IMR-90 (cell line): ENCODE measurements around the gene ADARB2. TPM values are rescaled to one million over a fixed set of nuclear protein-coding genes. Genes with fewer than 3 reads are reported as not detected.

Experiments used
- ATAC-seq: fragments of 200-7000 bp; cut with Tn5 transposase; 2 replicates; pipeline ENCODE4 v1.9.1; 2020; ENCODE audit warnings: low read depth, mild to moderate bottlenecking, moderate library complexity
- BruUV-seq: library from RNA; stranded (reverse); fragments of 400-500 nt; replicated peaks from 2 replicates; lab custom pipeline; 2021; lab: Mats Ljungman, UMichigan
- CTCF ChIA-PET: fragments of 300-600 bp; formaldehyde crosslinking; extraction: SDS; loops from one replicate; lab custom pipeline; 2021; ENCODE audit warnings: antibody characterized with exemption; lab: Yijun Ruan, JAX
- POLR2A ChIA-PET: fragments of 300-600 bp; sonication (Branson Sonifier 250); formaldehyde crosslinking; loops from one replicate; lab custom pipeline; 2022; ENCODE audit warnings: antibody characterized with exemption; ENCODE audit not compliant: unreplicated experiment; lab: Charles Lee
- DNase-seq: peaks from one replicate; pipeline ENCODE4 v3.0.0; 2013
- H2AFZ ChIP-seq: replicated peaks from 2 replicates; pipeline ENCODE3; 2013; ENCODE audit warnings: low read length, mild to moderate bottlenecking; ENCODE audit not compliant: poor library complexity
- H2AK5ac ChIP-seq: 2 replicates; pipeline ENCODE4 v1.6.1; 2013; ENCODE audit warnings: low read depth, low read length, inconsistent platforms
- H2AK9ac ChIP-seq: replicated peaks from 2 replicates; pipeline ENCODE3; 2013; ENCODE audit warnings: mild to moderate bottlenecking, low read depth, low read length, moderate library complexity; ENCODE audit not compliant: poor library complexity
- H2BK120ac ChIP-seq: 2 replicates; pipeline ENCODE4 v1.6.1; 2013; ENCODE audit warnings: low read depth, low read length, inconsistent platforms
- H2BK15ac ChIP-seq: 3 replicates; pipeline ENCODE4 v1.6.1; 2013; ENCODE audit warnings: low read depth, low read length, inconsistent platforms
- H2BK20ac ChIP-seq: 2 replicates; pipeline ENCODE4 v1.6.1; 2013; ENCODE audit warnings: low read depth, mild to moderate bottlenecking, inconsistent platforms, low read length, moderate library complexity
- H2BK5ac ChIP-seq: 2 replicates; pipeline ENCODE4 v1.6.1; 2013; ENCODE audit warnings: mild to moderate bottlenecking, low read depth, low read length, inconsistent platforms; ENCODE audit not compliant: poor library complexity, severe bottlenecking
- H3K14ac ChIP-seq: replicated peaks from 2 replicates; pipeline ENCODE4 v1.6.1; 2013; ENCODE audit warnings: low read depth, low read length, inconsistent platforms
- H3K18ac ChIP-seq: 2 replicates; pipeline ENCODE4 v1.6.1; 2013; ENCODE audit warnings: low read depth, low read length, control low read depth
- H3K23ac ChIP-seq: 2 replicates; pipeline ENCODE4 v1.6.1; 2013; ENCODE audit warnings: low read depth, low read length, inconsistent platforms
- H3K27ac ChIP-seq: 2 replicates; pipeline ENCODE4 v1.5.1; 2013; ENCODE audit warnings: mild to moderate bottlenecking, control low read depth, low read length; ENCODE audit not compliant: insufficient read depth
- H3K27me3 ChIP-seq: 2 replicates; pipeline ENCODE4 v1.6.1; 2013; ENCODE audit warnings: low read length; ENCODE audit not compliant: control insufficient read depth, insufficient read depth
- H3K36me3 ChIP-seq: 2 replicates; pipeline ENCODE4 v1.6.1; 2013; ENCODE audit warnings: low read length, mixed read lengths; ENCODE audit not compliant: control insufficient read depth, insufficient read depth
- H3K4ac ChIP-seq: 2 replicates; pipeline ENCODE4 v1.6.1; 2013; ENCODE audit warnings: low read depth, low read length, inconsistent platforms
- H3K4me1 ChIP-seq: 2 replicates; pipeline ENCODE4 v1.6.1; 2013; ENCODE audit warnings: low read length, mixed read lengths; ENCODE audit not compliant: control insufficient read depth, insufficient read depth
- H3K4me2 ChIP-seq: 2 replicates; pipeline ENCODE4 v1.6.1; 2013; ENCODE audit warnings: low read depth, mild to moderate bottlenecking, control low read depth, low read length, moderate library complexity
- H3K4me3 ChIP-seq: 2 replicates; pipeline ENCODE4 v1.5.1; 2013; ENCODE audit warnings: low read depth, mild to moderate bottlenecking, control low read depth, low read length, moderate library complexity; ENCODE audit not compliant: insufficient read depth
- H3K56ac ChIP-seq: 2 replicates; pipeline ENCODE4 v1.6.1; 2013; ENCODE audit warnings: low read length, inconsistent platforms; ENCODE audit not compliant: insufficient read depth; ENCODE audit errors: extremely low read depth
- H3K79me1 ChIP-seq, 2 experiments: 2 replicates each; pipeline ENCODE4 v1.6.1; 2013; ENCODE audit warnings: low read length in 2 of 2, inconsistent platforms in 1 of 2, low read depth in 1 of 2
- H3K9ac ChIP-seq: 2 replicates; pipeline ENCODE4 v1.6.1; 2013; ENCODE audit warnings: low read depth, low read length, control low read depth
- H3K9me1 ChIP-seq: 2 replicates; pipeline ENCODE4 v1.6.1; 2013; ENCODE audit warnings: low read length, inconsistent platforms; ENCODE audit not compliant: insufficient read depth
- H3K9me3 ChIP-seq: 2 replicates; pipeline ENCODE4 v1.6.1; 2013; ENCODE audit warnings: low read length; ENCODE audit not compliant: control insufficient read depth, insufficient read depth
- H4K20me1 ChIP-seq: 2 replicates; pipeline ENCODE4 v1.6.1; 2013; ENCODE audit warnings: low read length, inconsistent platforms; ENCODE audit not compliant: insufficient read depth
- H4K5ac ChIP-seq: 2 replicates; pipeline ENCODE4 v1.6.1; 2013; ENCODE audit warnings: mild to moderate bottlenecking, low read depth, low read length, control low read depth
- H4K8ac ChIP-seq, 2 experiments: 2 replicates each; pipeline ENCODE4 v1.6.1; 2013; ENCODE audit warnings: low read depth in 2 of 2, low read length in 2 of 2, control low read depth in 1 of 2, inconsistent platforms in 1 of 2
- H4K91ac ChIP-seq: 2 replicates; pipeline ENCODE4 v1.6.1; 2013; ENCODE audit warnings: low read depth, low read length, inconsistent platforms; ENCODE audit not compliant: insufficient read depth
- BHLHE40 ChIP-seq: fragments of 150-350 bp; IDR thresholded peaks from 2 replicates; pipeline ENCODE4 v1.6.1; 2016; ENCODE audit warnings: mild to moderate bottlenecking, low read depth, low read length
- CEBPB ChIP-seq: IDR thresholded peaks from 2 replicates; pipeline ENCODE4 v1.6.1; 2012; ENCODE audit warnings: low read depth, low read length, improper control_type of control experiment
- CHD1 ChIP-seq: IDR thresholded peaks from 2 replicates; pipeline ENCODE4 v1.6.1; 2012; ENCODE audit warnings: low read depth, low read length, improper control_type of control experiment
- CTCF ChIP-seq: conservative IDR thresholded peaks from 2 replicates; pipeline ENCODE4 v1.5.1; 2012; ENCODE audit warnings: mild to moderate bottlenecking, low read depth, low read length, improper control_type of control experiment
- FOS ChIP-seq: fragments of 150-350 bp; IDR thresholded peaks from 2 replicates; pipeline ENCODE4 v1.6.1; 2016; ENCODE audit warnings: low read depth, low read length
- MAZ ChIP-seq: IDR thresholded peaks from 2 replicates; pipeline ENCODE4 v1.6.1; 2012; ENCODE audit warnings: low read depth, mild to moderate bottlenecking, low read length, improper control_type of control experiment, moderate library complexity, borderline replicate concordance
- MXI1 ChIP-seq: IDR thresholded peaks from 2 replicates; pipeline ENCODE4 v1.6.1; 2012; ENCODE audit warnings: low read depth, mild to moderate bottlenecking, low read length, moderate library complexity, borderline replicate concordance
- NFE2L2 ChIP-seq: fragments of 150-350 bp; IDR thresholded peaks from 2 replicates; pipeline ENCODE4 v1.6.1; 2016; ENCODE audit warnings: low read depth, mild to moderate bottlenecking, low read length
- RFX5 ChIP-seq: IDR thresholded peaks from 2 replicates; pipeline ENCODE4 v1.8.0; 2012; ENCODE audit warnings: low read depth, mild to moderate bottlenecking, low read length, moderate library complexity
- USF2 ChIP-seq: fragments of 150-350 bp; IDR thresholded peaks from 2 replicates; pipeline ENCODE4 v1.6.1; 2017; ENCODE audit warnings: mild to moderate bottlenecking, antibody characterized with exemption, low read length, low read depth
- WGBS, 2 experiments: methylation state at CpG; one replicate each; pipeline versions ENCODE4 v1.1.5 to v1.1.7; 2013; ENCODE audit warnings: missing lambda C conversion rate in 2 of 2; ENCODE audit not compliant: insufficient read length in 1 of 2; ENCODE audit errors: extremely low coverage in 2 of 2; 5-methylcytosine and 5-hydroxymethylcytosine counted together
- dilution Hi-C: fragments of 300-500 bp; cut with HindIII; formaldehyde crosslinking; loops from one replicate; pipeline ENCODE4 v1.14.3; 2018; ENCODE audit warnings: low sequenced_read_pairs; ENCODE audit not compliant: unreplicated experiment
- in situ Hi-C: fragments of 300-500 bp; cut with MboI; formaldehyde crosslinking; loops from 3 replicates; pipeline ENCODE4 v1.14.3; 2019; ENCODE audit warnings: low sequenced_read_pairs, inconsistent platforms, mixed read lengths
- intact Hi-C: fragments of 100-400 bp; cut with micrococcal nuclease; formaldehyde crosslinking; loops from 2 replicates; pipeline ENCODE4 v1.10.0; 2022
- polyA plus RNA-seq, 3 experiments: library from polyadenylated mRNA; depleted of rRNA; stranded (reverse); fragments of >200 nt; gene quantifications; 2 replicates each; pipeline ENCODE4 v1.2.3, GENCODE V29; 2012; ENCODE audit warnings: low replicate concordance in 1 of 3
- total RNA-seq: library from RNA; depleted of rRNA; stranded (reverse); fragments of >200 nt; gene quantifications from 2 replicates; pipeline ENCODE4 v1.2.3, GENCODE V29; 2012

Gene ADARB2
- total and polyA plus RNA-seq, 2 of the 4 experiments (the other 2 are of a cell fraction): not detected

DNA sequence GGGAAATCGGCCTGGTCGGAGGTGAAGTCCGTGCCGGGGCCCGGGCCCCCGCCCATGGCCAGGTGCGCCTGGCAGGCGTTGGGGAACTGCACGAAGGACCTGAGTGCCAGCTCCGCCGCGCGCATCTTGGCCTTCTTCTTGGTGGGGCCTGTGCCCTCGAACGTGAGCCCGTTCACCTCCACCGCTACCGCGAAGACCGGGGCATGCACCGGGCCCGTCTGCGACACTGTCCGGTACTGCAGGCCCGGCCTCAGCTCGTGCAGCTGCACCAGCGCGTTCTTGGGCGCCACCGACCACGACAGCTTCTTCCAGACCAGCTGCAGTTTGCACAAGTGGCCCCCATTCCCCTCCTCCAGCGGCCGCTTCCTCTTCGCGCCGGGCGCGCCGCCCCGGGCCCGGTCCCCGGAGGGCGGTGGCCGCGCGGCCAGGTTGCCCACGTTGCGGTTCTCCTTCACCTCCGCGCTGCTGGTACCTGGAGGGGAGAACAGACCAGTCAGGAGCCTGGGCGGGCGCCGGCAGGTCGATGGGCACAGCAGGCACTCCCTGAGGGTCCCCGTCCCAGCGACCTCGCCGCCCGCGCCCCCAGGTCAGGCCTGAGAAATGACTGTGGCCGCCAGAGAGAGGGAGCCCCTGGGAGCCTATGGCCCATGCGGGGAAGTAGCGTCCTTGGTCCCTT is 373.7 kb downstream of the ADARB2 start:
- BruUV-seq: no TSS peak
- 58% methylated on average over 36 of the region's 63 CpGs; no CpG with 5 or more reads in 1 of the 2 experiments for WGBS, 2 experiments

More for the DNA sequence above, 373.7 kb downstream of the ADARB2 start:
- POLR2A ChIA-PET: no interaction called here
- Histone ChIP-seq H3K4me1 (no peaks in the 10 kb centered on the region), H3K9ac (no peak overlapping the region), H3K9me1 (no peaks in the 10 kb centered on the region), H3K18ac (no peak overlapping the region), H2BK120ac (no peak overlapping the region), H3K4ac (no peak overlapping the region), H2AK5ac (no peak overlapping the region), H4K5ac (no peak overlapping the region), H4K20me1 (no peaks in the 10 kb centered on the region), H3K14ac (no peak overlapping the region), H3K56ac (no peak overlapping the region), H4K8ac (no peak overlapping the region), H2BK20ac (no peak overlapping the region), H2AFZ (no peak overlapping the region), H2BK5ac (no peak overlapping the region), H2AK9ac (no peak overlapping the region), H3K27ac (no peak overlapping the region), H3K4me2 (no peak overlapping the region), H4K91ac (no peak overlapping the region), H3K23ac (no peak overlapping the region), H3K79me1 (no peaks in the 10 kb centered on the region), H2BK15ac (no peak overlapping the region), H3K4me3 (no peak overlapping the region), H3K9me3 (peaks cover 52% of the 10 kb centered on the region), H3K36me3 (no peaks in the 10 kb centered on the region), H3K27me3 (no peaks in the 10 kb centered on the region)
- ATAC-seq: no peak
- dilution Hi-C loops (no loop called here), intact Hi-C loops (no loop called here), in situ Hi-C loops (no loop called here)
- TF ChIP-seq FOS (no peak), RFX5 (no peak), MAZ (no peak), NFE2L2 (no peak), MXI1 (no peak), CEBPB (no peak), CHD1 (no peak), CTCF (no peak), BHLHE40 (no peak), USF2 (no peak)
- CTCF ChIA-PET: no interaction called here
- DNase-seq: no peak
